Smooth muscle cell (in vitro differentiated cells): ENCODE measurements around the gene FAM181A. TPM values are rescaled to one million over a fixed set of nuclear protein-coding genes. Genes with fewer than 3 reads are reported as not detected.

Experiments used
- DNase-seq: peaks from one replicate; lab custom pipeline; 2025; ENCODE audit not compliant: unreplicated experiment; lab: John Stamatoyannopoulos, UW
- H2AFZ ChIP-seq: fragments of 200-600 bp; sonication (generic); 2 replicates; pipeline ENCODE4 v1.6.0; 2016; ENCODE audit warnings: antibody characterized with exemption, low read depth, mild to moderate bottlenecking
- H3F3A ChIP-seq: fragments of 200-600 bp; sonication (generic); 2 replicates; pipeline ENCODE4 v1.6.0; 2017; ENCODE audit warnings: antibody characterized with exemption, low read depth
- H3K27ac ChIP-seq: fragments of 200-600 bp; sonication (generic); 2 replicates; pipeline ENCODE4 v1.5.1; 2016; ENCODE audit warnings: low read depth, mild to moderate bottlenecking
- H3K27me3 ChIP-seq: fragments of 200-600 bp; sonication (generic); 2 replicates; pipeline ENCODE4 v1.6.1; 2016; ENCODE audit warnings: low read depth, mild to moderate bottlenecking
- H3K36me3 ChIP-seq: fragments of 200-600 bp; sonication (generic); 2 replicates; pipeline ENCODE4 v1.5.1; 2016; ENCODE audit warnings: low read depth
- H3K4me1 ChIP-seq: fragments of 200-600 bp; sonication (generic); 2 replicates; pipeline ENCODE4 v1.5.1; 2016; ENCODE audit warnings: low read depth
- H3K4me2 ChIP-seq: fragments of 200-600 bp; sonication (generic); 2 replicates; pipeline ENCODE4 v1.6.0; 2016; ENCODE audit warnings: mild to moderate bottlenecking
- H3K4me3 ChIP-seq: fragments of 200-600 bp; sonication (generic); 2 replicates; pipeline ENCODE4 v1.5.1; 2016; ENCODE audit warnings: mild to moderate bottlenecking
- H3K79me2 ChIP-seq: fragments of 200-600 bp; sonication (generic); 2 replicates; pipeline ENCODE4 v1.6.0; 2016; ENCODE audit warnings: low read depth, mild to moderate bottlenecking
- H3K9ac ChIP-seq: fragments of 200-600 bp; sonication (generic); 2 replicates; pipeline ENCODE4 v1.6.0; 2016; ENCODE audit warnings: low read depth
- H3K9me3 ChIP-seq: fragments of 200-600 bp; sonication (generic); replicated peaks from 2 replicates; pipeline ENCODE4 v1.5.1; 2016; ENCODE audit warnings: low read depth
- H4K20me1 ChIP-seq: fragments of 200-600 bp; sonication (generic); 2 replicates; pipeline ENCODE4 v1.6.0; 2016; ENCODE audit warnings: low read depth
- CTCF ChIP-seq: fragments of 200-600 bp; sonication (generic); IDR thresholded peaks from 2 replicates; pipeline ENCODE4 v1.5.1; 2017; ENCODE audit warnings: borderline replicate concordance, mild to moderate bottlenecking, antibody characterized with exemption; ENCODE audit not compliant: insufficient read depth, poor library complexity, severe bottlenecking
- WGBS: methylation state at CpG from one replicate; pipeline ENCODE4 v1.1.7; 2016; ENCODE audit warnings: low lambda C conversion rate; 5-methylcytosine and 5-hydroxymethylcytosine counted together
- polyA plus RNA-seq: library from polyadenylated mRNA; unstranded; fragments of >200 nt; fragmentation: Nextera tagmentation; extraction: Ambion mirVana; gene quantifications from 2 replicates; pipeline ENCODE4 v1.2.1, GENCODE V29; 2016
- total RNA-seq: library from RNA; depleted of rRNA; stranded (reverse); fragments of >200 nt; gene quantifications from 2 replicates; pipeline ENCODE4 v1.2.3, GENCODE V29; 2014

The FAM181A gene
- total and polyA plus RNA-seq, 2 experiments from 2014 or later = not detected

- TF ChIP-seq CTCF = no peak
- H2AFZ ChIP-seq = no peak overlapping the region
- no peaks in the 10 kb centered on the region for H3K9me3 ChIP-seq
- WGBS = 86% methylated on average over 3 of the region's 3 CpGs
- H3F3A ChIP-seq = no peaks in the 10 kb centered on the region
- no peak for DNase-seq
- no peak overlapping the region for H3K4me3 ChIP-seq
- H3K4me2 ChIP-seq = no peak overlapping the region
- no peaks in the 10 kb centered on the region for H3K36me3 ChIP-seq
- H3K27ac ChIP-seq = no peak overlapping the region
- no peaks in the 10 kb centered on the region for H3K27me3 ChIP-seq
- H3K79me2 ChIP-seq = no peaks in the 10 kb centered on the region
- peaks cover 7% of the 10 kb centered on the region for H3K4me1 ChIP-seq
- H3K9ac ChIP-seq = no peak overlapping the region
- H4K20me1 ChIP-seq = no peaks in the 10 kb centered on the region
These were observed 44.5 kb downstream of the FAM181A start for GRCh38 chr14:93971635-93972027.

GRCh38 chr14:93972618-93973205 is 45.6 kb downstream of the FAM181A start:
- no peak overlapping the region for H3K9ac ChIP-seq
- H3K27me3 ChIP-seq = no peaks in the 10 kb centered on the region
- WGBS = 91% methylated on average over 6 of the region's 6 CpGs
- TF ChIP-seq CTCF = no peak
- DNase-seq = no peak
- no peak overlapping the region for H2AFZ ChIP-seq
- H4K20me1 ChIP-seq = no peaks in the 10 kb centered on the region
- H3F3A ChIP-seq = no peaks in the 10 kb centered on the region
- no peaks in the 10 kb centered on the region for H3K36me3 ChIP-seq
- peaks cover 7% of the 10 kb centered on the region for H3K4me1 ChIP-seq
- H3K4me3 ChIP-seq = no peak overlapping the region
- H3K9me3 ChIP-seq = no peaks in the 10 kb centered on the region
- no peaks in the 10 kb centered on the region for H3K79me2 ChIP-seq
- H3K4me2 ChIP-seq = no peak overlapping the region
- H3K27ac ChIP-seq = no peak overlapping the region

GRCh38 chr14:93973607-93974006 is 46.5 kb downstream of the FAM181A start:
- no peaks in the 10 kb centered on the region for H3K79me2 ChIP-seq
- H3K9me3 ChIP-seq = no peaks in the 10 kb centered on the region
- no peak overlapping the region for H3K4me3 ChIP-seq
- H3F3A ChIP-seq = no peaks in the 10 kb centered on the region
- no peak overlapping the region for H3K27ac ChIP-seq
- no peak overlapping the region for H2AFZ ChIP-seq
- H3K36me3 ChIP-seq = no peaks in the 10 kb centered on the region
- DNase-seq = no peak
- H3K9ac ChIP-seq = no peak overlapping the region
- H3K4me2 ChIP-seq = no peak overlapping the region
- peaks cover 7% of the 10 kb centered on the region for H3K4me1 ChIP-seq
- no peak for TF ChIP-seq CTCF
- no peaks in the 10 kb centered on the region for H3K27me3 ChIP-seq
- no peaks in the 10 kb centered on the region for H4K20me1 ChIP-seq
- 87% methylated on average over 6 of the region's 6 CpGs for WGBS

GRCh38 chr14:93974299-93974698 is 47.2 kb downstream of the FAM181A start:
- no peaks in the 10 kb centered on the region for H3K79me2 ChIP-seq
- no peaks in the 10 kb centered on the region for H3K9me3 ChIP-seq
- peaks cover 7% of the 10 kb centered on the region for H3K4me1 ChIP-seq
- H3K36me3 ChIP-seq = no peaks in the 10 kb centered on the region
- no peaks in the 10 kb centered on the region for H4K20me1 ChIP-seq
- TF ChIP-seq CTCF = no peak
- H3K4me3 ChIP-seq = no peak overlapping the region
- no peak for DNase-seq
- H3K27me3 ChIP-seq = no peaks in the 10 kb centered on the region
- H3K27ac ChIP-seq = no peak overlapping the region
- H3K9ac ChIP-seq = no peak overlapping the region
- 91% methylated on average over 6 of the region's 6 CpGs for WGBS
- no peak overlapping the region for H2AFZ ChIP-seq
- no peaks in the 10 kb centered on the region for H3F3A ChIP-seq
- H3K4me2 ChIP-seq = no peak overlapping the region
